ENCODE measurements around the gene TBC1D13.
"Not testable (repeated sequence)": the region's sequence is repeated elsewhere in the genome, so short reads cannot be mapped to it uniquely, and the experiment has no call there.

Gene TBC1D13

GRCh38 chr9:128787659-128788058 is 606 bp downstream of the TBC1D13 start:
- no peak for DNase-seq

- DNase-seq: no peak
Observed at GRCh38 chr9:128788445-128788844, 1.4 kb downstream of the TBC1D13 start.

DNA sequence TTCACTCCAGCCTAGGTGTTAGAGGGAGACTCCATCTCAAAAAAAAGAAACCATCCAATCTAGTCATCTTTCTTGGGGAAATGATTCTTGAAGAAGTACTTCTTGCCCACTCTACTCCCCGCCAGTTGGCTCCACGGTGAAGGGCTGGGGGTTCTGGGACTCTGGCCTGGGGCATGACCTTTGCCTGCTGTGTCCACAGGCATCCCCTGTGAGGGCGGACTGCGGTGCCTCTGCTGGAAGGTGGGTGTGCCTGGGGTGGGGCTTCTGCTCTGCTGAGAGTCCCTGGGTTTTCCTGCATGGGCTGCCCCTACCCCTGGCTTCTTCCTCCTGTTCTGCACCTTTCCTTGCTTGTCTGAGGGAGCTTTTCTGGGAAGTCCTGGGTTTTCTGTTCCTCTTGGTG is 3.5 kb downstream of the TBC1D13 start:
- no peak for DNase-seq

DNA sequence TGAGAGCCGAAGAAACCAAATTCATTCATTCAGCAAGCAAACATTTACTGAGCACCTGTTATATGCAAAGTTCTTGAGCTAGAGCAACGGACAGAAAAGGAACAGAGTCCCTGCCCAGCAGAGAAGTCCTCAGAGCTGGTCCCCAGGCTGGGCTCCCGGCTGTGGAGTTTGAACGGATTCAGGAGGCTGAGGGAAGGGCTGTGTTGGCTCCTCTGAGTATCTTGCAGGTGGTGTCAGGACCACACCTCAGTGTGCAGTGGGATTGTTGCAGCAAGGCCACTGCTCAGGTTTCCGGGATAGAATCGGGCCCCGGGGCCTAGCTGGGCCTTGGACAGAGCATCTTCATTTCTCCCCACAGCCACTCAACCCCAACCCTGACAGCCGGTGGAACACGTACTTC is 5.1 kb downstream of the TBC1D13 start:
- DNase-seq: no peak

DNA sequence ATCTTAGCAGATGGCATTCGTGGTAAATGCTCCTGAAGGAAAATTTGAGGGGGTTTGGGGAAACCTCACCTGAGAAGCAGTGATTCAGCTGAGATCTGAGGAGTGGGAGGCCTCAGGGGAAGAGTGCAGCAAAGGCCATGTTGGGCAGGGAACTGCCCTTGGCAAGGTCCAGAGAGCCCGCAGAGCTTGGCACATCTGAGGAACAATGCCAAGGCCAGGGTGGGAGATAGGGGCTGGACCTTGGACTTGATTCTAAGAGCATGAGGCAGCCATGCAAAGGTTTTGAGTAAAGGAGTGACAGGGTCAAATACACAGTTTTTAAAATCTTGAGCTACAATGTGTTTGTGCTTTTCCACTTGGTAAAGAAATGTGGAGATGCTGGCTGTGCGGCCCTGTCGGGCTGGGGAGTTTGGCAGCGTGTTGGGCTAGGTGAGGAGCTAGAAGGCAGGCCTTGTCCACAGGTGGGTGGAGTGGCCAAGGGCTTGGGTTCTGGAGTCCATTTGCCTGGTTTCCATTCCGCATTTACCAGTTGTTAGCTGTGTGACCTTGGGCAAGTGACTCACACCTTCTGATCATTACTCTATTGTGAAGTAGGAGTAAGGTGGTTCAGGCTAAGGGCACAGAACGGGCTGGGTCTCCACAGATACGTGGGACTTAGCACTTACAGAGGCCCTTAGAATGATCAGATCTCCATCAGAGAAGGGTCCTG is 6.1 kb downstream of the TBC1D13 start:
- no peak for DNase-seq

GRCh38 chr9:128794961-128795360 is 7.9 kb downstream of the TBC1D13 start:
- not testable (repeated sequence) for DNase-seq

GRCh38 chr9:128798896-128799295 is 11.8 kb downstream of the TBC1D13 start:
- DNase-seq: no peak

GRCh38 chr9:128800061-128800460 is 13.0 kb downstream of the TBC1D13 start:
- no peak for DNase-seq

DNA sequence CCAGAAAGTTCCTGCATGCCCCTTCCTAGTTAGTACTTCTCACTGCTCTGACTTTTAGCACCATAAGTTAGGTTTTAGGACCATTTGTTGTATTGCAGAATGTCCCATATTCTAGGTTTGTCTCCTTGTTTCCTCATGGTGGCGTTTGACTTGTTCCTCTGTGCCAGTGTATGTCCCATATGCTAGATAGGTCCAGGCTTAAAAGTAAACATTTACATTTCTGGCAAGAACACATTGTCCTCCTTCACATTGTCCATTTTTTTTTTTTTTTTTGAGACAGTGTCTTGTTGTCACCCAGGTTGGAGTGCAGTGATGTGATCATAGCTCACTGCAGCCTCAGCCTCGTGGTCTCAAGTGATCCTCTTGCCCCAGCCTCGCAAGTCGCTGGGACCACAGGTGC is 15.4 kb downstream of the TBC1D13 start:
- no peak for DNase-seq

DNA sequence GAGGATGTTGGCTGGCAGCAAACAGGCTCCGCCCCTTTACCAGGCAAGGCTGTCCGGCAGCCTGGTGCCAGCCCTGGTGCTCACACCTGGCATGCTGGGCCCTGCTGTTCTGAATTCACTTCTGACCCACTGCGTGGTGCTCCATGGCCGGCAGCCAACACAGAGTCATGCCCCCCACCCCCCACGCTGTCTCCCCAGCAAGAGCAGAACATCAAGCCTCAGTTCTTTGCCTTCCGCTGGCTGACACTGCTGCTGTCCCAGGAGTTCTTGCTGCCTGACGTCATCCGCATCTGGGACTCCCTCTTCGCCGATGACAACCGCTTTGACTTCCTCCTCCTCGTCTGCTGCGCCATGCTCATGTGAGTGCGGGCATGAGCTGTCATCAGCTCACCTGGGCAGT is 18.6 kb downstream of the TBC1D13 start:
- no peak for DNase-seq

DNA sequence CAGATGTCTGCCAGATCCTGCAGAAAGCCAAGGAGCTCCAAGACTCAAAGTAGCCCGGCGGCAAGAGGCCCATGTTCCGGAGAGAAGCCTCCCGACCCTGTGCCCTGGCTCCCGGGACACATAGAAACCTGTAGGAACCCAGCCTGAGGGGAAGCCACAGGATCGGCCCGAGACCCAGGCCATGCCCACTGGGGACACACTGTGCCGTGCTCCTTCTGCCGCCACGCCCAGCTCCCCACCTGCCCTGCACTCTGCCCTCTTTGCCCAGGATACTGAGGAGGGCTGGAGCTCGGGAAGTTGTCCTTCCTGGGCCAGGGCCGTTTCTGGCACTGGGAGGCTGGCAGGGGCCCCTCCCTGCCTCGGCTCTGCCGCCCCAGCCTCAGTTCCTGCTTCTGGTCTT is 20.8 kb downstream of the TBC1D13 start:
- no peak for DNase-seq

- no peak for DNase-seq
Observed at GRCh38 chr9:128808543-128808942, 21.5 kb downstream of the TBC1D13 start.

DNA sequence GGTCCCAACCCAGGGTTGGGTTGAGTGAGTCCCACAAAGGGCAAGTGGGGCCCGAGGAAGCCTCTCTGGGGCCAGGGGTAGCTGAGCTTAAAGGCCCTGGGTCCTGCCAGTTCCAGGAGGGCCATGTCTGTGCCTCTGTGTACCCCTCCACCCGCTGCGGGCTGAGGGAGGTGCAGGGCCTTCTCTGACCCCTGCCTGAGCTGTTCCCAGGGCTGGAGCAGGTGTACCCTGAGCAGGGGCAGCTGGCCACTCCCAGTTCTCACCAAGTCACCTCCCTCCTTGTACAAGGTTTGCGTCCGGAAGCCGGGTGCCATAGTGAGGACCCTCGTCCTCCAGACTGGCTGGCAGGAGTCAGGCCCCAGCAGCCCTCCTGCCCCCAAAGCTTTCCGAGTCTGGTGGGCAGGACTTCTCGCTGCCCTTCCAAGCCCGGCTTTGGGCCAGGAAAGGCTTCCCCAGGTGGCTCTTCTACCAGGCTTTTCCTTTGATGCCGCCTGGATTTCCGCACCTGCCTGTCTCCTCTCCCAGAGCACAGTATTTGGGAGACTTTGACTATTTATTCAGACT is 22.1 kb downstream of the TBC1D13 start:
- DNase-seq: no peak

GRCh38 chr9:128809831-128810230 is 22.8 kb downstream of the TBC1D13 start:
- no peak for DNase-seq

DNA sequence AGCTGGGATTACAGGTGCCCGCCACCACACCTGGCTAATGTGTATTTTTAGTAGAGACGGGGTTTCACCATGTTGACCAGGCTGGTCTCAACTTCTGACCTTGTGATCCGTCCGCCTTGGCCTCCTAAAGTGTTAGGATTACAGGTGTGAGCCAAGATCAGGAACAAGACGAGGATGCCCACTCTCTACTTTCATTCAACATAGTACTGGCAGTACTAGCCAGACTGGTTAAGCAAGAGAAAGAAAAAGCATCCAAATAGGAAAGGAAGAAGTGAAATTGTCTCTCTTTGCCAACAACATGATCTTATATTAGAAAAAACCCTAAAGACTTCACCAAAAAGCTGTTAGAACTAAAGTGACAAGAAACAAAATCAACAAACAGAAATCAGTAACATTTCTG is 23.8 kb downstream of the TBC1D13 start:
- DNase-seq: no peak

- peak; percentile 97 for DNase-seq
Observed at GRCh38 chr9:128818099-128818838, 31.2 kb downstream of the TBC1D13 start, which contains the start of gene ENDOG. Gene ENDOG (plus strand): TSS chr9:128818500. CDS start chr9:128818685, 185 bp downstream.

- DNase-seq: peak; percentile 15
Observed at GRCh38 chr9:128818839-128819715, 32.0 kb downstream of the TBC1D13 start.

GRCh38 chr9:128819716-128820664 is 32.9 kb downstream of the TBC1D13 start:
- DNase-seq: no peak

GRCh38 chr9:128820665-128821583 is 33.9 kb downstream of the TBC1D13 start:
- DNase-seq: no peak

DNA sequence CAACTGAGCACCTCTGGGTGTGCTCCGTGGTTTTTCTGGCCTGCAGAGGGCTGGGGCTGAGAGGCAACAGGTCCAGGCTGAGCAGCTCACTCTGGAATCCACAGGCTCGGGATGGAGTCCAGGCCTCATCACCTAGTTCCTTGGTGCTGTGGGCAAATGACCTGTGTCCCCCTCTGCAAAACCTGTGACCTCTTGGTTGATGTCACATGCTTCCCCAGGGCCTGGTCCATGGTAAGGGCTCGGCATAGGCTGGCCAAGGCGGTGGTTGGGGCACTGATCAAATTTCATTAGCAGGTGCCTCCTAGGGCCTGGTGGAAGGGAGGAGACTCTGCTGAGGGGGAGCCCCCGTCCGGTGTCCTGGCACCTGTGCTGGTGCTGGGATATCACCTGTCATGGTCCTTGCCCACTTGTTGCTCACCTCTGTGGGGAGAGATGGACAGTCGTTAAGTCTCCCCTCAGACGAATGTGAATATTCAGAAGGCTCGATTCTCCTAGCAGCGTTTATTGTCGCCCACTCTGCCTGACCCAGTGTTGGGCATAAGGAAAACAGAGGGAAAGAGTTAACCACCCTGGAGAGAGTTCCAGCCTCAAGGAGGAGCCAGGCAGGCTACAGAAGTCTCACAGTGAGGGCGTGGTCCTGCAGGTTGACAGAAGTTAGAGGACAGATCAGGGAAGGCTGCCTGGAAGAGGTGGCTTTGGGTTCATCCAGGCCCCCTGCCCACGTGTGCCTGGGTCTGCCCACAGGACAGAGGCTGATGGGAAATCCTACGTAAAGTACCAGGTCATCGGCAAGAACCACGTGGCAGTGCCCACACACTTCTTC is 34.7 kb downstream of the TBC1D13 start:
- no peak for DNase-seq
